Measurements from ENCODE around the gene MCF2. TPM values are rescaled to one million over a fixed set of nuclear protein-coding genes. Genes with fewer than 3 reads are reported as not detected.

MCF2 gene
- total RNA-seq, 2 experiments from 2014 or later = 0.07 to 0.10 TPM

GRCh38 chrX:139532834-139533233, 175.1 kb downstream of the MCF2 start:
- intact Hi-C loops (cut with micrococcal nuclease) = no loop called here
- no peaks in the 10 kb centered on the region for H3K36me3 Mint-ChIP-seq
- no peak overlapping the region for H3K4me3 Mint-ChIP-seq
- ChIA-PET CTCF (no interaction called here), POLR2A (no interaction called here)
- no peaks in the 10 kb centered on the region for H3K9me3 Mint-ChIP-seq
- DNase-seq = no peak
- H3K27ac Mint-ChIP-seq = no peak overlapping the region
- H3K4me1 Mint-ChIP-seq (ENCODE audit: low read depth) = no peaks in the 10 kb centered on the region
- H3K27me3 Mint-ChIP-seq = no peaks in the 10 kb centered on the region

Other genes starting within 250 kb of the MCF2 start
- gene F9, start 177.4 kb downstream of the MCF2 start, total RNA-seq = not detected
- 10 to 100 TPM; 10.9 to 11.5 TPM for gene ATP11C, start 224.9 kb upstream of the MCF2 start, total RNA-seq

Data from activated CD4-positive, alpha-beta memory T cell treated with anti-CD3 and anti-CD28 coated beads for 36 hours (primary cell).